NK-92 treated with Interleukin-12 subunit alpha and Interleukin-12 subunit beta, amount 100 ng/mL, for 24 hours (cell line): ENCODE data around the gene VSIR.

Experiments
- DNase-seq: peaks from one replicate; lab custom pipeline; 2025; lab: John Stamatoyannopoulos, UW

Gene VSIR

DNA sequence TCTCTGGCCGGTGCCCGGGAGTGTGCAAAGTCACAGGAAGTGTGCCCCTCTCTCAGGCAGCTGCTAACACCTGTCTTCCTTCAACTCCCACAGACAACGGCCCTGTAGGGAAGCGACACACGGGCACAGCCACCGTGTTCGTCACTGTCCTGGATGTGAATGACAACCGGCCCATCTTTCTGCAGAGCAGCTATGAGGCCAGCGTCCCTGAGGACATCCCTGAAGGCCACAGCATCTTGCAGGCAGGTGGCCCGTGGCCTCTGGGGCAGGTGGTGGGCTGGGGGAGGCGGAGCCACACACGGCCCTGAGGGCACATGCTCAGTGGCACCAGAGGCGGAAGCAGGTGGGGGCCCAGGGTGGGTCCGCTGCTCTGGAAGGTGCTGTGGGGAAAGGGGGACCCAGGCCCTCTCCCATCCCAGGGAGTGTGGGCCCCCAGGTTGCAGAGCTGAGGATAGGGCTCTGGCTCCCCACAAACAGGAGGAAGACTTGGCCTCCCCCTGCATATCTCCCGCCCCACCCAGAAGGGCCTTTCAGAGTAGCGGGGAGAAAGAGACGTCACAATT, 60.7 kb downstream of the VSIR start:
- no peak for DNase-seq

DNA sequence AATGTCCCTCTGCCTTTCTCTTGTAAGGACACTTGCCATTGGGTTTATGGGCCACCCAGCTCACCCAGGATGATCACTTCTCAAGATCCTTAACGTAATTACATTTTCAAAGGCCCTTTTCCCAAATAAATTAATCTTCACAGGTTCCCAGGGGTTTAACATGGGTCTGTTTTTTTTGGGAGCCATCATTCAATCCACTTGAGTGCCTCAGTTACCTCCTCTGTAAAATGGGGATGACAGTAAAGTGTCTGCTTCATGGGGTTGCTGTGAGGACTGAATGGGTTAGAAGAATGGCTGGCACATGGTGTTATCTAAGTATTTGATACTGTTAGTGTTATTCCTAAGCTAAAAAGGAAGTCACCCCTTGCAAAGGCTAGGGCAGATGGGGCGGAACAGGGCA, 61.1 kb downstream of the VSIR start:
- no peak for DNase-seq

DNA sequence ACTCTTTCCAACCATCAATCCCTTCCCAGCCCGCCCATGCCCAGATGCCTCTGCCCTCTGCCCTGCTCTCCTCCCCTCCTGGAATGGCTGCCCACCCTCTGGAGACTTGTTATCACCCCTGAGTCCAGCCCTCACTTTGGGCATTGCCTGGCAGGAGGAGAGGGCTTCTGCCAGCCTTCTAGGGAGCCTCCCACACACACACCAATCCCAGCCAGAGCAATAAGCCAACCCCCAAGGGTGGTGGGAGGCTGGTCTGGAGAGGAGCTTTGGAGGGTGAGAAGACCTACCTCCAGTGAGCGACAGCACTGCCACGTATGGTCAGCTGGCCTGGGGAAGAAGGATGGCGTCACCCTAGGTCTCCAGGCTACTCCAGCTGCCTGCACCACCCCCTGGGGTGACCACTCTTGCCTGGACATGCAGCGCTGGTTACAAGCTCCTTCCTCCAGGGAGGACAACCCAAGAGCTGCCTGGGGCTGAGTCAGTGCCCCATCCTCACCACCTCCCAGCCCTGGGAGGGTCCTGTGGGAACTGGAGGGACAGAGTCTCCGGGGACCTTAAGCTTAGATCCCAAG, 62.2 kb downstream of the VSIR start:
- DNase-seq: no peak

DNA sequence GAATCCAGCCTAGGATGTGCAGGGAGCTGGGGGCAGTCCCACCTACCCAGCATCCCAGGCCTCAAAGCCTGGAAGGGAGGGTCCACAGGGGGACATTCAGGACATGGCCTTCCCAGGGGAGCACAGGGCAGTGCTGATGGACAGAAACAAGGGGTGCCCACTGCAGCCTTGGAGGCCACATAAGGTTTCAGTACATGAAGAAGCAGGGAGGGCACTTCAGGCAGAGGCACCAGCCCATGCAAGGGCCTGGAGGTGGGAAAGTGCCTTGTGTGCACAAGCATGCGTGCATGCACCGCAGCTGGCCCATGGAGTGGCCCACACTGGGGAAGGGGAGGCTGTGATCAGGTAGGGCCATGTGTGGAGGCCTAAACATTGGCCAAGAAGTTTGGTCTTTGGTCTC, 62.8 kb downstream of the VSIR start:
- no peak for DNase-seq

DNA sequence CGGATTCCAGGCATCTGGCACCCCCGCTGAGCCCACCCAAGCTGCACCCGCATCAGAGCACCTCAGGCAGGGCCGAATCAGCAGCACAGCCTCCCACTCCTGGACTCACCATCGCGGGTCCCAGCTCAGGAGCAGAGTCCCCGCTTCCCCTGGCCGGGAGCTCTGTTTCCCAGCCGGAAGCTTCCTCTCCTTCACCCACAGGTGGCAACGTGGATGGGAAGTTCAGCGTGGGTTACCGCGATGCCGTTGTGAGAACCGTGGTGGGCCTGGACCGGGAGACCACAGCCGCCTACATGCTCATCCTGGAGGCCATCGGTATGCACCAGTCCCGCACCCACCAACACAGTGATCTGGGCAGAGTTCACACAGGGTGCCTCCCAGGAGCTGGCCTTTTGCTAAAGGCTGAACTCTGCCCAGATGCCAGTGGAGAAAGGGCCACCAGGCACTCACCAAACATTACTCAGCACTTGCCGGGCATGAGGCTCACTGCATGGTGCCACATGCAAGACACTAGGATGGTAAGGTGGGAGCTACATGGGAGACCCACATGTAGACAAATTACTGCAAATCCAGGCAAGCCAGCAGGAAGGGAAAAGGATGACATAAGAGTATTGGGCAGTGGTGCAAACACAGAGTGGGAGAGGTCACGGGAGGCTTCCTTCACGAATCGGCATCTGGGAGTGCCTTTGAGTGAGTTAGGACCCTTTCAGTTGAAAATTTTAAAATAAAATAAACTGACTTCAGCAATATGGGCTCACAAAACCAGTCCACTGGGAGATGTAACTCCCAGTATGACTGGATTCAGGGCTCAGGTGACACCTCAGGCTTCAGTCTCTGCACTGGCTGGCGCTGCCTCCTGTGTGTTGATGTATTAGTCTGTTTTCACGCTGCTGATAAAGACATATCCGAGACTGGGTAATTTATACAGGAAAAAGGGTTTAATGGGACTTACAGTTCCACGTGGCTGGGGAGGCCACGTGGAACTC, 64.1 kb downstream of the VSIR start:
- DNase-seq: no peak

DNA sequence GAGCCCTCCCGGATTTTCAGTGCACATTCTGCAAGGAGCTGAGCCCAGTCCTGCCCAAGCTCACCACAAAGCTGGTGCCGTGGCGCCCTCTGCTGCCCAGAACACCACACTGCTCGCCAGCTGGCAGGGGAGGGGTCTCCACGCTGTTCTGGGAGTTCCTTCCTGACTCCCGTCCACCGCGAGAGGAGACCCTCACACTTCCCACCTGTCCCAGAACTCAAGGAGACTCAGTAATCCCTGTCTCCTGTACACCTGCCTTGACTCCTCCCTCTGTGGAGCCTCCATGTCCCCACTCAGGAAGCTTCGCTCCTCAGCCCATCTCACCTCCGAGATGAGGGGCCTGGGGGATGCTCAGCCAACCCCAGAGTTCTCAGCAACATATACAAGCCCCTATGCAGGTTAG, 65.0 kb downstream of the VSIR start:
- peak; percentile 25 for DNase-seq

DNA sequence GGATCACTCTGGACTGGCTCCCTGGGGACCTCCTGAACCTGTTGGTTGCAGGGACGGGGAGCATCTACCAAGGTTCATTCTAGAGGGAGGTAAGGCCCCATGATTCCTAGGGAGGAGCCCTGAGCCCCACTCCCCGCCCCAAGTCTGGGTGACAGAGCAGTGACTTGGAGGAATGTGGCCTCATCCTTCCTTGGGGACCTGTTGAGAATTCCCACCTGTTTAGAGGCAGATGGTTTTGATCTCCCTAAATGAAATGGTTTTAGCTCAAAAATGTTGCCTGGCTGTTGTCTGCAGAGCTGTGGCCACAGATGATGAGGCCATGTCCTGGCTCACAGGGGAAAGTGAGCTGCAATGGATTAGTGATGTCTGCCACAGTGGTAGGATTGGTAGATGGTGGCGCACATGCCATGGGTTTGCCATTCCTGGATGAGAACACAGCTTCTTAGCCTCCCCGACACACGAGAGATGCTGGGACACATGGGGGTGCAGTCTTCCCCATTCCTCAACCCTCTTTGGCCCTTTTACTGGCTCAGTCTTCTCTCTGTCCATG, 66.0 kb downstream of the VSIR start:
- DNase-seq: no peak

DNA sequence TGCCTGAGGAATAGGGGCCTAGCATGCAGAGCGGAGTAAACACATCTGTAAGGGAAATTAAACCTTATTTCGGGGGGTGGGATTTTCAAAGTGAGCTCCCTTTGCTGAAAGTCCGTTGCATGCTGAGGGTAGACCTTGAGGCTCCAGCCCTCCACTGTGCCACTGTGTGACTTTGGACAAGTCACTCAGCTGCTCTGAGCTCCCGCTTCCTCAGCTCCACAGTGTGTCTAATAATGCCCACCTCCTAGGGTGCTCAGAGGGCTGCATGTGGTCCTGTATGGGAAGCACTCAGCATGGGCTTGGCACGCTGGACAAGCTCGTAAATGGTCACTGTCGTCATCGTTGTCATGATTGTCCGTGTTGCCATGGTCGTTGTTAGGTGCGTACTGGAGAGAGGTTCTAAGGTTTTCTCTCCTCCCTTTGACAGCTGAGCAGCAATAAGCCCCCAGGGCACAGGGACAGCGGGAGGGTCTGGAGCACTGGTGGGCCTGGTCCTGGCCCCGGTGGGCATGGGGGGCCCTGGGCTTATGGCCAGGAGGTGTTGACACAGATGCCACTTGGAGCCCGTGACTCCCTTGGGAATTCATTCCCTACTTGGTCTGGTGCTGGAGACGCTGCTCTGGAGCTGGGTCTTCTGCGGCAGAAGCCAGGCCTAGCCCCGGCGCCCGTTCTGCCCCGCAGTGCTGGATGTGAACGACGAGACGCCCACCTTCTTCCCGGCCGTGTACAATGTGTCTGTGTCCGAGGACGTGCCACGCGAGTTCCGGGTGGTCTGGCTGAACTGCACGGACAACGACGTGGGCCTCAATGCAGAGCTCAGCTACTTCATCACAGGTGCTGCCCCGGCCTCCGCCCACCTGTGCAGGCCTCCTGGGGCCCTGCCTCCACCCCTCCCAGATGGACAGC, 66.9 kb downstream of the VSIR start:
- DNase-seq: no peak

DNA sequence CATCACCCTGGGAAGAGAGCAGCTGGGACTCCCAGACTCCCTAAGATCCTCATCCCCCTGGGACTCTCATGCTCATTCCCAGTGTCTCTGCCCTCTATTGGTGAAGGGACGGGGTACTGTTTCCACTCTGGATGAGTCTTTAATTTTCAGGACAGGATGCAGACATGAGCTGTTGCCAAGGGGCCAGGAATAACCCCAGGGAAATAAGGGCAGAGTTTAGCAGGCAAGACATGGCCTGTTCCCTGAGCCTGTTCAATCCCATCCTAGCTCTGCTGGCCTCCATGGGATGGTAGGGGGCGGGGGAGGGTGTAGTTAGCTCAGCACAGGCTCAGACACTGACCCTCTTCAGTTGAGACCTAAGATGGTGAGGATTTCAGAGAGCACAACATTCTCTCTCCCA, 67.7 kb downstream of the VSIR start:
- no peak for DNase-seq

DNA sequence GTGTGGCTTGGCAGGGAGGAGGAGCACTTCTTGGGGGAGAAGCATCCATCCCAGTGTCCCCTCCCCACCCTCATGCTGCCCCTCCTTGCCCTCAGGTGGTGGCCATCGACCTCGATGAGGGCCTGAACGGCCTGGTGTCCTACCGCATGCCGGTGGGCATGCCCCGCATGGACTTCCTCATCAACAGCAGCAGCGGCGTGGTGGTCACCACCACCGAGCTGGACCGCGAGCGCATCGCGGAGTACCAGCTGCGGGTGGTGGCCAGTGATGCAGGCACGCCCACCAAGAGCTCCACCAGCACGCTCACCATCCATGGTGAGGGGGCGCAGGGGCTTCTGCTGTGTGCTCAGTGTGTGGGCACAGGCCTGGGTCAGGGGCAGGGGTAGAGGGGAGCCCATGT, 68.5 kb downstream of the VSIR start:
- DNase-seq: no peak

DNA sequence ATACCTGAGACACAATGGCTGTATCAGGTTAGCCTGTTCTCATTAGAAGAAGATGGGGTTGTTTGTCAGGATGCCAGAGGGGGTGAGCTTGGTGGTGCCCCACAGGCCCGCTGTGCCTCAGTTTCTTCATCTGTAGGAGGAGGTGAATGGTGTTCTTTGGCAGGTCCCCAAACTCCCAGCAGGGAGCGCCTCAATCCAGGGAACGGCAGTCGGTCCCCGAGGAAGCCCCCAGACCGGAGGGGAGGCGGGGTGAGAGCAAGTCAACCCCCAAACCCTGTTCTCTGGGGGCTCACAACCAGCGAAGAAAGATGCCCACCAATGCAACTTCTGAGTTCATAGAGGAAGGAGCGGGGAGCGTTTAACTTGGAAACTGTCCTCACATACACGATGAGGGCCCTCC, 69.7 kb downstream of the VSIR start:
- DNase-seq: no peak

DNA sequence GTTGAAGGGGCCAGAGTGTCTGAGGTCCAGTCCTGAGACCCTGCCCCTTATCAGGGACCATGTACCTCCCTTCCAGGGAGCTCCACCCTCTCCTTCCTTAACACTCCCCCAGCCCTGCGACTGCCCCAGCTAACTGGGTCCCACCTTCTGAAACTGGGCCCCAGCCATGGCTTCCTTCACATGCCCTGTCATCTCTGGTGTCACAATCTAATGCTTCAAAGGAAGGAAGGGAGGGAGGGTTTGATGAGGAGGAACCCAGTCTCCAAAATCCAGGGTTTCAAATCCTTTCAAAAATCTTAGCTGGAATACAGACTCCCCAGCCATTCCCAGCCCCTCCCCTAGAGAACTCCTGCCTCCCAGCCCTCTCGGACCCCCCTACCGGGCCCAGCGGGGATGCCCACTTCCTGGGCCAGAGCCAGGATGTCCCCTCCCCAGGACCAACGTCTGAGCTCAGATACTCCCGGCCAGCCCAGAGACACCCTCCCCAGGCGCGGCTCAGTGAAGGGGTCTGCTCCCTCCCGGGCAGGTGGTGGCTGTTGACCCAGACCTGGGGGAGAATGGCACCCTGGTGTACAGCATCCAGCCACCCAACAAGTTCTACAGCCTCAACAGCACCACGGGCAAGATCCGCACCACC, 71.7 kb downstream of the VSIR start:
- no peak for DNase-seq

DNA sequence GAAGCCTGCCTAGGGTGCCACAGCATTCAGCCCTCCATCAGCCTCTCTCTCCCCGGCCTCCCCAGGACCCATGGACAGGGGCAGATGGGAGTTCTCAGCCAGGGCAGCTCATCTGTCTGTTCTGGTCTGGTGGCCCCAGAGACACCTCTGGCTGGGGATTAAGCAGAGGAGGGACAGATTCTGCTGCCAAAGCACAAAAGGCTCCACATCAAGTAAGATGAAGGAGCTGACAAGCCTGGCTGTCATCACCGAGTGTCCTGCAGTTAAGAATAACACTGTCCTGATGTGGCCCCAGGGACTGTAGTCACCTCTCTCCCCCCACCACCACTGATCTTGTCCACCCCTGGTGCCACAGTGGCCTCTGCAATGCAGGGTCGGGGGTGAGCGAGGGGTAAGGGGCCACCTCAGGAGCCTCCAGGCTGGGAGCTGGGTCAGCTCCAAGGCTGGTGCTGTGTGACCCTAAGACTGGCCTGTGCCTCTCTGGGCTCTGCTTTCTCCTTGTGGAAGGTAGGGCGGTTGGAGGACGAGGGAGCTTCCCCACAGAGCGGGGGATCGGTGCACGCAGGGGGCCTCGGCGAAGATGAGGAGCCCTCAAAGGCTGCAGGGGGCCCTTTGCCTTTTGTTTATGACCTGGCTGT, 72.5 kb downstream of the VSIR start:
- no peak for DNase-seq

DNA sequence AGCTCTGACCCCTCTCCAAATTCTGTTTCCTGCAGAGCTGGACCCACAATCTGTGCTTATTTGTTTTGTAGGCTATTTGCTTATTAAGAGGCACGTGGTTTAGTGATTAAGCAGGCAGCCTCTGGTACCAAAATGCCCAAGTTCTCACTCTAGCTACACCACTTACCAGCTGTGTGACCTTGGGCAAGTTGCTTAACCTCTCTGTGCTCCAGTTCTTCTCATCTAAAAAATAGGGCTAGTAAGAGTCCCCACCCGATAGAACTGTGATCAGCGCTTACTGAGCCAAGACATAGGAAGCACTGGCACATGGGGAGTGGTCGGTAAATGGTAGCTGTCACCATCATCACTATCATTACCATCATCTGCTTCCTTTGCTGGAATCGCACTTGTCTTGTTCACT, 74.6 kb downstream of the VSIR start:
- DNase-seq: no peak

DNA sequence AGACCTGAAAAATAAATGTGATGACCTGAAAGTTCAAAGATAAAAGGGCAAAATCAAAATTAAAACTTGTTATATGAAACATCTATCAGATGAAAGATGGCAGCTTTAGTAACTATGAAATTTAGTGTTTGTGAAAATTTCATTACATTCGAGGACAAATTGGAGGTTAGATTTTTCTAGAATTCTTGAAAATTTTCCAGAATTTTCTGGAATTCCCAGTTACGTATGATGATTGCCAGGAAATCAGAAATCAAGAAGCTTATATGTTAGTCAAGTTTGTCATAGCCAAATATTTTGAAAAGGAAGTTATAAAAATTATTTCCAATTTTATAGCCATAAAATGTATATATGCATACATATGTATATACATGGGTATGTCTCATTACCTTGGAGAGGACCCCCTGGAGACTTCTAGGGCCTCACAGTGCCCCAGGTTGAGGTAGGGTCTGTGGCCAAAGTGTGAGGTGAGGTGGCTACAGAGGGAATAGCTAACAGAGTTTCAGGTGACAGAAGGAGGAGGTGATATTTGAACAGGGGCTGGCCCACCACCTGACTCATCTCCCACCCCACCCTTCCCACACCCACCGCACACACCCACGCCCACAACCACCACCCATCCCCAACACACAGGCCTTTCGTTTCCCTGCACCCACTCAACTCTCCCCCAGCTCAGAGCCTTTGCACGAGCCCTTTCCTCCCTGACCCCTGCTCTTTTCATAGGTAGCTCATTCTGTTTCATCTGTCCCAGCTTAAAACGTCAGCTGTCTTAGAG, 75.2 kb downstream of the VSIR start:
- DNase-seq: peak; percentile 77
